Measurements from ENCODE around the gene OSBPL10. TPM values are rescaled to one million over a fixed set of nuclear protein-coding genes. Genes with fewer than 3 reads are reported as not detected.
"Not testable (repeated sequence)": the region's sequence is repeated elsewhere in the genome, so short reads cannot be mapped to it uniquely, and the experiment has no call there.

The OSBPL10 gene
- total and polyA plus RNA-seq, 2 of the 8 experiments (the other 6 are each of a cell fraction or from before 2014, with no cell fraction given), result 26.2 to 86.7 TPM

- H3K79me2 ChIP-seq (ENCODE audit: control insufficient read depth in 1 of 2, insufficient read depth in 2 of 2, low read length in 2 of 2); H3K27ac ChIP-seq (ENCODE audit: low read depth, low read length); H3K18ac ChIP-seq (ENCODE audit: extremely low read depth, low read length); H3K23ac ChIP-seq (ENCODE audit: insufficient read length); H2BK120ac ChIP-seq (replicated peaks; ENCODE audit: low read depth, low read length); H4K5ac ChIP-seq (ENCODE audit: insufficient read length, low read depth, low read length); H3K4me1 ChIP-seq (replicated peaks in 1 of 4; ENCODE audit: control insufficient read depth in 3 of 4, insufficient read depth in 4 of 4, low read length in 3 of 4); H3K27me3 ChIP-seq (replicated peaks in 1 of 4; ENCODE audit: control insufficient read depth in 3 of 4, extremely low read depth in 1 of 4, insufficient read depth in 3 of 4, low read length in 3 of 4); H2BK20ac ChIP-seq (ENCODE audit: low read length); H3K79me1 ChIP-seq (ENCODE audit: low read depth, low read length); H3K23me2 ChIP-seq (ENCODE audit: low read depth, low read length); H4K8ac ChIP-seq (ENCODE audit: extremely low read depth, insufficient read depth, low read length); H2BK12ac ChIP-seq (ENCODE audit: low read depth, low read length); H2BK15ac ChIP-seq (ENCODE audit: low read length); H3K56ac ChIP-seq (replicated peaks; ENCODE audit: insufficient read length, low read depth, low read length); H3K4me2 ChIP-seq (ENCODE audit: insufficient read depth in 1 of 2, low read depth in 2 of 2, low read length in 2 of 2); H2AK5ac ChIP-seq (ENCODE audit: low read depth, low read length); H4K91ac ChIP-seq (replicated peaks; ENCODE audit: insufficient read length, low read length); CTCF ChIA-PET (ENCODE audit: partially characterized antibody); H3K9ac ChIP-seq (replicated peaks in 1 of 4; ENCODE audit: extremely low read depth in 1 of 4, low read depth in 3 of 4, low read length in 3 of 4); H3K9me3 ChIP-seq (ENCODE audit: insufficient read depth in 2 of 2, low read depth in 1 of 2, low read length in 1 of 2); H2AFZ ChIP-seq (ENCODE audit: low read length); H4K20me1 ChIP-seq (replicated peaks in 1 of 2; ENCODE audit: control insufficient read depth in 1 of 2, insufficient read depth in 2 of 2, low read length in 2 of 2); H3K4me3 ChIP-seq (ENCODE audit: extremely low read depth in 1 of 4, insufficient read depth in 2 of 4, low read depth in 3 of 4, low read length in 4 of 4); FAIRE-seq; H3K4ac ChIP-seq (replicated peaks; ENCODE audit: insufficient read length, low read depth, low read length); H2BK5ac ChIP-seq (ENCODE audit: low read depth, low read length); DNase-seq (ENCODE audit: low read depth in 1 of 2, low spot score in 2 of 2); POLR2A ChIA-PET (ENCODE audit: partially characterized antibody); H3K14ac ChIP-seq (ENCODE audit: insufficient read length): not testable (repeated sequence)
- WGBS, 2 experiments (ENCODE audit: extremely low coverage in 1 of 2, insufficient coverage in 1 of 2, insufficient read length in 1 of 2, insufficient replicate concordance in 2 of 2, low coverage in 1 of 2, low lambda C conversion rate in 2 of 2, missing lambda C conversion rate in 1 of 2), result 87% methylated on average over 4 of the region's 4 CpGs; no CpG with 5 or more reads in 1 of the 2 experiments
- H3K36me3 ChIP-seq (ENCODE audit: control insufficient read depth in 2 of 4, insufficient read depth in 4 of 4, low read length in 3 of 4), result peaks cover 0 to 17% (median 0%) of the 10 kb centered on the region in 4 experiments; a peak in 2 of 8 replicates
Measured at GRCh38 chr3:31689523-31689922, 291.5 kb downstream of the OSBPL10 start.
